ENCODE data around the gene PNPLA3.

The PNPLA3 gene

DNA sequence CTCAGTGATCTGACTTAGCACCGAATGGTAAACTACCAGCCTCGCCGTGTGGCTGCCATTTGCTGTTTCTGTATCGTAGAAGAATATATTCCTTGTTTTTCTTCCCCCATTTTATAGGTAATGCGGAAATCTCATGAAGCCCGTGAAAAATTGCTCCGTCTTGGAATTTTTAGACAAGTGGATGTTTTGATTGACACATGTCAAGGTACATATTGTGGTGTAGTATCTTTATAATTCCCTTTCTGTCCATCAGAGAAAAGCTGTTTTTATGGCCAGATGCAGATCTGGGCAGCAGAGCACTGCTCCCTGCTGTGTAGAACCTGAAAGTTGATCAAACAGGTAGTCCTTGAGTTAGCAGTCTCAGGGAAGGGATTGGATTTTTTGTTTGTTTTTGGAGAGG is 45.0 kb downstream of the PNPLA3 start:
- DNase-seq: no peak

DNA sequence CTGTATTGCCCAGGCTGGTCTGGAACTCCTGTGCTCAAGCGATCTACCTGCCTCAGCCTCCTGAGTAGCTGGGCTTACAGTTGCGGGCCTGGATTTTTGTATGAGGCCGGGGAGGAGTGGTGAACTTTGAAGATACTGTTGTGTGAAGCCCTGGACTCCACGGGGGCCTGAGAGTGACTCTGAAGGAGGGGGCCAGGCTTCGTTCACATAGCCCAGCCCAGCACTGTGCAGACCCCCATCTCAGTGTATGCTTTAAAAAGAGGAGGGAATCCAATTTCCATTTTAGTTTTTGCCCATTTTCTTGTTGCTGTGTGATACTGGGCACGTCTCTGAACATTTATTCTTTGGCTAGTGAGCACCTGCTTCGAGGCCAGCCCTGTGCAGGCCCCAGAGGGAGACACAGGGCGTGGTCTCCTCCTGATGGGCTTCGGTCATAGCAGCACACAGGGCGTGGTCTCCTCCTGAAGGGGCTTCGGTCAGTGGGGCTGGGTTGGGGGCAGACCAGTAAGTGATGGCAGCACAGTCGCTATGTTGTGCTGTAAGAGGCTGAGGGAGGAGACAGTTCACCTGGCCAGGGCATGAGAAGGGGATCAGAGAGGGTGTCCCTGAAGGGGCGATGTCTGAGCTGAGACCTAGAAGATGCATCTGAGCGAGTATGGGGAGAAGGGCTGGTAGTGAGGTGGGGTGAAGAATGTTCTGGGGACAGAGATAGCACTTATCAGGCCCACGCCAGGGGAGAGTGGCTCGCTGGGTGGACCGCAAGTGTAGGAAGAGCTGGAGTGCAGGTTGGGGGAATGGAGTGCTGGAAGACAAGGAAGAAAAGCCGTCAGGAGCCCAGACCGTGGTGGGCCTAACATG is 45.6 kb downstream of the PNPLA3 start:
- no peak for DNase-seq

DNA sequence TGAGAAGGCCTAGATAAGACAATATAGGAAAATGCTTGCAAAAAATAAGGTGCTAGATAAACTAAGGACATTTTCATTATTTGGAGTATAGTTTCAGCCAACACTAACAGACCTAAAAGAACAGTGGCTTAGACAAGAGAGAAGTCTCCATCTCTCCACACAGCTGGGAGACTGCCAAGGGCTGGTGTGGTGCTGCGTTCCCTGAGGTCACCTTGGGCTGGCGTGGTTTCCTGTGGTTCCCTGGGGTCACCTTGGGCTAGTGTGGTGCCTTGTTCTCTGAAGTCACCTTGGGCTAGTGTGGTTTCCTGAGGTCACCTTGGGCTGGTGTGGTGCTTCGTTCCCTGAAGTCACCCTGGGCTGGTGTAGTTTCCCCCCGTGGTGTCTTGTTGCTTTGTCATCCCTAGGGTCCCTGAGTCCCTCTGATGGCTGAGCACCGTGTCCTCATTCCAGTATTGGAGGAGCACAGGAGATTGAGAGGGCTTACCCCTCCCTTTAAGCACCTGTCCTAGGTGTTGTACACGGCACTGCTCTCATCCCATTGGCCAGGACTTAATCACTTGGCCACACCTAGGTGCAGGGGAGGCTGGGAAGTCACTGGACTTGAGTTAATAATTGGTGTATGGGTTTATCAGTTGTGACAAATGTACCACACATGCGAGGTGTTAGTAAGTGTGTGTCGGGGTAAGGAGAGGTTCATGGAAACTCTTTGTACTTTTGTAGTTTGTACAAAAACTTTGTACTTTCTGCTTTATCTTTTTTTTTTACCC is 46.6 kb downstream of the PNPLA3 start:
- DNase-seq: no peak

DNA sequence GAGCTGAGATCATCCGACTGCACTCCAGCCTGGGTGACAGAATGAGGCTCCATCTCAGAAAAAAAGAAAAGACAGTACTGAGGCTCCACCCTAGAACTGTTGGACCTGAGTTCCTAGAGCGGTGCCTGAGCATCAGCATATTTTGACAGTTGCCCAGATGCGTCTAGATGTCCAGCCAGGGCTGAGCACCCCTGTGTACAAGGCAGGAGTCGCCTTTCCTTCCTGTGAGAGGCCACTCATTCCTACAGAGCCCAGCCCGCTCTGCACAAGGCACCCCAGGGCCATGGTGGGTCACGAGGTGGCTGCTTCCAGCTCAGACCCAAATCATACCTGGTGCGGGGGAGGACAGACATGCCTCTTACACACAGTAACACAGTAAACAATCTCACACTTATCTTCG is 47.5 kb downstream of the PNPLA3 start:
- DNase-seq: no peak

DNA sequence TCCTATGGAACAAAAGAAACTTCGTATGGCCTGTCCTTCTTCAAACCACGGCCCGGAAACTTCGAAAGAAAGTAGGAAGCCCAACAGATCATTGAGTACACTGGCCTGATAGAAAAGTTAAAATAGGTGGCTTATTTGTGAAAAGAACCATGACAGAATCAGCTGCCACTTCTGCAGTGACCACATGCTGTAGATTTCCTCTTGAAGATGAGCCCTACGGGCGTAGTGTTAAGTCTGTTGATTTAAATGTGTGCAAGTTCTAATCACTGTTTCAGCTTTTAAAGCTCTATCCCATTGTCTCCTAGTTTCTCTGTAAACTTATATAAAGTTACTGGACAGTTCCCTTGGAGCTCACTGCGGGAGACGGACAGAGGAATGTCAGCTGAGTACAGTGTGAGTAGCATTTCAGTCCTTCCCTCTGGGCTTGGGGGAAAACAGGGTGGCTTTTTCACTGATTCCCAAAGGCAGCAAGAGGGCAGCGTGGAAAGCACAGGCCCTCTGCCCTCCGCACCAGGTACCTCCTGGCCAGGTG is 49.4 kb downstream of the PNPLA3 start:
- DNase-seq: no peak

DNA sequence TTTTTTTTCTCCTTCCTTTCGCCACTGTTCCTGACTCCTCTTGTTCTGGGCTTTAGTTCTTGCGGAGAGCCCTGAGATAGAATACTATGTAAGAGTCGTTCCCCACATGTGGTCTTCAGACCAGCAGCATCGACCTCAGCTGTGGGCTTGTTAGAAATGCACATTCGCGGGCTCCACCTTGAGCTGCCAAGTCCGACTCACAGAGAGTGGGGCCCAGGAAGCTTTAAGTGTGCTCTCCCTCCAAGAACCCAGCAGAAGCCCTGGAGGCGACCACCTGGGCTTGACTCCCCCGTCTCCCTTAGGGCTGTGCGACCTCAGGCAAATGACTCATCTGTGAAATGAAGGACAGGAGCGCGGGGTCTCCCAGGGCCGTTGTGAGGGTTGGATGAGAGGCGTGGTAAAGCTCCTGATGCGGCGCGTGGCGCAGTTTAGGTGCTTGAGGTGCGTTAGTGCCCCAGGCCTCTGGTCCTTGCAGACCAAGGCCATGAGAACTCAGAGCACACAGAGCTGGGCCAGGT is 50.5 kb downstream of the PNPLA3 start:
- no peak for DNase-seq

DNA sequence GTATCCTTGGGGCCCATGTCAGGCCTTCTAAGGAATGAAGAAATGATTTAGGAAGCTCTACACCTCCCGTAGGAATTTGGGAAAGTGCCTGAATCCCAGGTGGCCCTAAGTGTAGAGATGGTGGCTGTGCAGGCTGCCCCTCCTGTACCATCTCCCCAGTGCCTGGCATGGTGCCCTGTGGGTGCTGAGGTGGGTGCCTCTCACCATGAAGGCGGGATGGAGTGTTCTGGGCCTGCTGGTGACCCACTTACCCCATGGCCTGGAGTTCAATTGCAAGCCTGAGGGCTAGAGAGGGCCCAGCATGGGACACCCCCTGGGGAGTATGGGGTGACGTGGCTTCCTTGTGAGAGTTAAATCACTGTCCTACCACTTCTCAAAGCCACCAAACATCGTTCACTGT is 51.4 kb downstream of the PNPLA3 start:
- DNase-seq: no peak

DNA sequence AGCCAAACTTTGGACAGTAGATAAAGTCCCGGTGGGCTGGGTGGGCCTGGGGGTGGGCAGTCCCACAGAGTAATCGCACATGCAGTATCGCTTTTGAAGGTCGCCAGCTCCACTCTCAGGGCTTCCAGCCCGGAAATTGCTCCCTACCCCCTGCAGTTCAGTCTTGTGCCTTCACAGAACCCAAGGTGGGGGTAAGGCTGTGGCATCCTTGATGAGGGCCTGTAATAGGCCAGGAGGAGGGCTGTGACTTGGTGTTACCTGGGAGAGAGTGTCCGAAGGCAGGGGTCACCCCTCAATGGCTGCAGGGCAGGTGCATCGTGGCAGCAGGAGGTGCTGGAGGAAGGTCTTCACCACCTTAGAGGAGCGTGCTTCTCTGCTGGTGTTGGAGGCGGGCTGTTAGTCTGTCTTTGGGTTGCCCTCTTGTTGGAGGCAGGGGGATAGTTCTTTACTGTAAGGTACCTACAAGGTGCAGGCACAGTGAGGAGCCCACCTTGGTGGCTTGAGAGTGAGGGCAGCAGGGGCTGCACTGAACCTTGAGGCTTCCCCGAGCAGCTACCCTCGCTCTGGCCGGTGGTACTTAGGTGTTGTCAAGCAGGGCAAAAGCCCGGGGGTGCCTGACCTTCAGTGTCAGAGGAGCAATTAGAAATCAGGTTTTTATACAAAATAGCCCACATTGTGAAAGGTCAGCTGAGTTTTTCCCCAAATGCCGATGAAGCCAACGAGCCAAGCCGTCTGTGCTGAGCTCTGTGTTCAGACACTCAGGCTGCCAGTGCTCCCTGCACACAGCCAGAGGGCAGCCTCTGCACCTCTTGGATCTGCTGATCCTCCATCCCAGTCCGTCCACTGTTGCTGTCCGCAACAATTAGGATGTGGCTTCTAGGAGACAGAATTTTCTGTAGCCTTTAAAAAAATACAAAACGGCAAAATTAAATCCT is 53.5 kb downstream of the PNPLA3 start:
- no peak for DNase-seq

DNA sequence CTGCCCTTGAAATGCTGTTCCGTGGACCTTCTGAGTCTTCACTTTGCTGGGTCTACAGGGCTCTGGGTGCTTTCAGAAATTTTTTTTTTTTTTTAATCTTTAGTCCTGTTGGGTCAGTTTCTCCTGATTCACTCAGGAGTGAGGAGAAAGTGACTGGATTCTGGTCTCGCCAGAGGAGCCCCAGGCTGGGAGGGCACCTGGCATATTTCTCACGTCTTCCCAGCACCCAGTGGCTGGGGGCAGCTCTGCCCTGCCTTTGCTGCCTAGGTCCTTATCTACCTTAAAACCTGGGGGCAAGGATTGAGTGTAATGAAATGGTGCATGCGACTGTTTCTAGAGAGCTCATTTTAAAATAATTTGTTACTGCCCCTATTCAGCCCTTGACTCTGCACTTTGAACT is 55.0 kb downstream of the PNPLA3 start:
- DNase-seq: no peak

DNA sequence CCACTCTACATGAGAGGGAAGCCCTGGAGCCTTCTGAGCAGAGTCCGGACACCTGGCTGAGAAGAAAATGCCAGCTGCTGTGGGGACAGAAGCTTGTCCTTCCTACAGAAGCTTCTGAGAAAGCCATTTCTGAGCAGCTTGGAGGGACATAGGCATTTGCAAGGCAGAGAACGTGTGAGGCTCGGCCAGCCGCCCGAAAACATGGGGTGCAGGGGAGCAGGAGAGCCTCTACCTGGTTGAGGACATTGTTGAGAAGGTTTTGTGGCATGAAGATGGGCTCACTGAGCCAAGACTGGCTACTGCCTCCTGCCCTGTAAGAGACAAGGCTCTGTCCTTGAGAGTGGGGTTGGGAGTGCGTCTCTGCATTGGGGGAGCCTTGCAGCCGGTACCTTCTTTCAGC is 57.0 kb downstream of the PNPLA3 start:
- no peak for DNase-seq

DNA sequence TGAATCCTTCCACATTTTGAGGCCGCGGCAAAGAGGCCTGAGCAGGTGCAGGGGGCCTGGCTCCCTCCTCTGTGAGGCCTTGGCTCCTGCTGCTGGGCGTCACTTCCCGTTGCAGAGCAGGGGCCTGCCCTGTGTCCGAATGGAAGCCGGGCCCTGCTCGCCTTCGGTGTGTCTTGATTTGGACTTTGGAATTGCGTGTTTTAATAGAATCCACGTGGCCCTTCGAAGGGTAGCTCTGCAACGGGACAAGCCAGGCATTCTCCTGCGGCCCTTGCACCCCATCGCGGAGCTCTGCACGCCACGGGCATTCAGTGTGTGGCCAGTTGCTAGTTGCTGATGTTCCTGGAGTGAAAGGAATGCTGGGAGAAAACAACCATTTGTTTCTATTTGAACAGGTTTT is 57.4 kb downstream of the PNPLA3 start:
- DNase-seq: no peak

DNA sequence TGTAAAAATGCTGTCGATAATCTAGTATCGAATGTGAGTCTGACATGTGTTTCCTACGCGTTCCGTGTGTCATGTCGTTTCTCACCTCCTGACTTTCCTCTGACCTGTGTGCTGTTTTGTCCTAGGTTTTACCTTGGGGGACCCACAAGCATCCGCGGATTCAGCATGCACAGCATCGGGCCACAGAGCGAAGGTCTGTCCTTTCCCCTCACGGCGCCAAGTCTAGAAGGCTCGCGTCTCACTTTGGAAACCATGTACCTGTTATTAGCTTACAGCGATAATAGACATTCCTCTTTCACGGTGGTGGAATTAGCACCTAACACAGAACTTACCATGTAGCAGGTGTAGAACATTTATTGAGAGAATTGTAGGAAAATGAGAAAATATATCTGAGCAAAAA is 60.2 kb downstream of the PNPLA3 start:
- DNase-seq: no peak

DNA sequence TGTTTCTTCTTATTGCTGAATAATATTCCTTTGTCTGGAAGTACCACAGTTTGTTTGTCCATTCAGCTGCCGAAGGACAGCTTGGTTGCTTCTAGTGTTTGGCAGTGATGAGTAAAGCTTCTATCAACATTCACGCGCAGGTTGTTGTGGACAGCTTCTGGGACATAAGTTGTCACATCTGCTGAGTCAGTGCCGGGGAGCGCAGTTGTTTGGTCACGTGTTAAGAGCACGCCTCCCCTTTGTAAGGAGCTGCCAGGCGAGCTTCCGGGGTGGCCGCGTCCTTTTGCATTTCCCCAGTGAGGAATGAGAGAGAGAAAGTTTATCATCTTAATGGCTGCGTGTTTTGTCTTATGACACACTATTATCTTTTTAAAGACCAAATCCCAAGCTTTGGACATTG is 61.9 kb downstream of the PNPLA3 start:
- no peak for DNase-seq

DNA sequence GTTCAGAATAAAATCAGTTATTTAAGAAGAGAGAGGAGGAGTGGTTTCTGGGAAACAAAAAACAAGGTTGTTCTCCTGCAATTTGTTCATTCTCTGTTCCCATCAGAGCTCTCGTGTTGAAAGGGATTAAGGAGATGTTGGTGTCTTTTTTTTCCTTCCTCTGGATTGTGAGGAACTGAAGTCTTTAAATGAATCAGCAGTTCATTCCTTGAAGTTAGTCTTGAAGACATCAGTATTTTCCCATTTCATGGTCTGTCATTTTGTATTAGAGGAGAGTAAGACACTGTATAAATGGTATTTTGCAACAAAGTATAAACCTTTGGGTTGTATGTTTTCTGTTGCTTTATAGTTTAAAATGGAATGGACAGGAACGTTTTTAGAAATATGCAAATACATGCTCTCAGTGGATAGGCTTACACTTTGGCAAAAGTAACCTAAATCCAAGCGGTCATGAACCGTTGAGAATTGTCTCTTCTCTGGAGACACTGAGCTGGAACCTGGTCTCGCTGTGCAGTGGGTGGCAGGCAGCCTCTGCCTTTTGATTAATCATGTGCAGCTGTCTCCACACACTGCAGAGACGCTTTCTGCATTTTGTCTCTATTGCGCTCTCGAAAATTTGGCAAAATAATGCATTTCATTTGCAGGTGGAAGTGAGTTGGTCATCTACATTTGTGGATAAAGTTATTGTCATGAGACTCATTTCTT is 64.7 kb downstream of the PNPLA3 start:
- DNase-seq: no peak

DNA sequence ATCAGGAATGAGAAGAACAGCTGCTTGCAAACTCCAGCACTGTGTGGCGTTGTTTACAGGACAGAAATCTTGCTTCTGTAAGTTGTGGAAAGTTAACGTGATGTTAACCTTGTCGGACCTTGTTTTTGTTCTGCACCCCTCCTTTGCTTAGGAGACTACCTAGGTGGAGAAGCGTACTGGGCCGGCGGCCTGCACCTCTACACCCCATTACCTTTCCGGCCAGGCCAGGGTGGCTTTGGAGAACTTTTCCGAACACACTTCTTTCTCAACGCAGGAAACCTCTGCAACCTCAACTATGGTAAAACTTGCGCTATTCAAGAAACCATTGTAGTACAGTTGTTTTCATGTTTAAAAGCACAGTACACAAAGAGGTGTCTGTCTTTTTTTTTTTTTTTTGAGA is 65.4 kb downstream of the PNPLA3 start:
- DNase-seq: no peak

DNA sequence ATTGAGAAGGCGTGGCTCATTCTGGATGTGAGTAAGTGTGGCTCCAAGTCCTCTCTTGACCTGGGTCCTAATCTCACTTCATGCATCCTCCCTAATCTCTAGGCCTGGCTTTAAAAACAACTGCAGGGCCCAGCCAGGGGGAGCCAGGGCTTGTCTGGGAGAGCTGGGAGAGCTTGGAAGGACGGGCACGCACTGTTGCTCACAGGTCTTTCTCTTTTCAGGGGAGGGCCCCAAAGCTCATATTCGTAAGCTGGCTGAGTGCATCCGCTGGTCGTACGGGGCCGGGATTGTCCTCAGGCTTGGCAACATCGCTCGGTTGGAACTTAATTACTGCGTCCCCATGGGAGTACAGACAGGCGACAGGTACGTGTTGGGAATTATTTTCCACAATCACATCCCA is 66.4 kb downstream of the PNPLA3 start:
- DNase-seq: no peak

DNA sequence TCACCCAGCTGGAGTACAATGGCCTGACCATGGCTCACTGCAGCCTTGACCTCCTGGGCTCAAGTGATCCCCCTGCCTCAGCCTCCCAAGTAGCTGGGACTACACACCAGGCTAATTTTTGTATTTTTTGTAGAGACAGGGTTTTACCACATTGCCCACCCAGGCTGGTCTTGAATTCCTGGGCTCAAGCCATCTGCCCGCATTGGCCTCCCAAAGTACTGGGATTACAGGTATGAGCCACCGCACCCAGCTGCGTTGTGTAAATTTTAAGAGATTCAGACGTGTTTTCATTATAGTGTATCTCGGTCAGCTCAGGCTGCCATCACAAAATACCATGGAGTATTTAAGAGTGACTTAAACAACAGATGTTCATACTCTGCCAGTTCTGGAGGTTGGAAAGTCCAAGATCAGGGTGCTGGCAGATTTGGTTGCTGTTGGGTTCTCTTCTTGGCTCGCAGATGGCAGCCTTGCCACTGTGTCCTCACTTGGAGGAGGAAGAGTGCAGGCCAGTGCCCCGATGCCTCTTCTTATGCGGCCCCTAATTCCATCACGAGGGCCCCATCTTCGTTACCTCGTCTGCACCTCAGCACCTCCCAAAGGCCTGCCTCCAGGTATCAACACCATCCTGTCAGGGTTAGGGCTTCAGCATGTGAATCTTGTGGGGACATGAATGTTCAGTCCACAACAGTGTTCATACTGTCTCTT is 67.9 kb downstream of the PNPLA3 start:
- DNase-seq: no peak

DNA sequence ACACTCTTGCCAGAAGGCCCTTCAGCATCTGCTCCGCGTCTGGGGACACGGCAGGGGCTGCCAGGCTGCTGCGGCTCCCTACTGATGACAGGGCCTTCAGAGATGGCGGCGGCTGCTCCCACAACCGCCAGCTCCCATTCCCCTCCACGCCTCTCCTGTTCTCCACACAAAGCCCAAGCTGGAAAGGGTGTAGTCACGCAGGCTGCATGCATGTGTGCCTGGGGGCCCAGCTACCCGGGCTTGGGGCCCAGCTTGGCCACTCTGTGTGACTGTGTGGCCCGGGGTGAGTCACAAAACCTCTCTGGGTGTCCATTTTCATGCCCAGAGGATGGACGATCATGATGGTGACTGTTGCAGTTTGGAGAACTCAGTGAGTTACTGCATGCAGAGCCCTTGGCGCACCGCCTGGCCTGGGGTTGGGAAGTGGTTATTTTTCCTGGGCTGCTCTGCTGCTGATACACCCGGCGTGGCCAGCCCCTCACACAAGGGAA is 68.8 kb downstream of the PNPLA3 start:
- DNase-seq: no peak

DNA sequence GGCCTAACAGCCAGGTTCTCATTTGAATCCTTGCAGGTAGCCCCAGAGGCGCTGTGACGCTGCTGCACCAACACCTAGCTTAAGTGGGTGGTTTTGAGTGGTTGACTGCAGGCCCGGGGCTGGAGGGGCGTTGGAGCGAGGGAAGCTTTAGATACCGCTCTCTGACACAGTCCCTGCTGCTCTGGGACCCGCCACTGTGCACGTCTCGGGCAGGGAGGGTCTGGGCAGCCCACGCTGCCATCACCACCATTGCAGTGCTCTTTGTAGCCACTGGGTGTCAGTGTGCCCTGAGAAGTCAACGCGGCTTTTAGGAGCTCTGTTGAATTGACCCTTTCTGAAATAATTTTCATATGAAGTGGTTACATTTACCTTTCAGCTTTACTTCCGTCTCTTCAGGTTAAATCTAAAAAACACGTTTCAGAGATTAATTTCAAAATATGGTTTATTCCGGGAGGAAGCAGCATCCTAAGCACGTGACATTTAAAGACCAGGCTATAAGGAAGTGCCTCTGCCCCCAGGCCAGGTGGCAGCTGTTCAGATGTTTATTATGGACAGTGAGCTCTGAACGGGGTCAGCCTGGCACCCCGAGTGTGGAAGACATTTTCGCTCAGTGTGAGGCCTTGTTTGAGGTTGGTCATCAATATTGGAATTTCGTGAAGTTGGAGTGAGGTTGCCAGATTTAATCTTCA is 69.6 kb downstream of the PNPLA3 start:
- DNase-seq: peak; percentile 61 to 75

DNA sequence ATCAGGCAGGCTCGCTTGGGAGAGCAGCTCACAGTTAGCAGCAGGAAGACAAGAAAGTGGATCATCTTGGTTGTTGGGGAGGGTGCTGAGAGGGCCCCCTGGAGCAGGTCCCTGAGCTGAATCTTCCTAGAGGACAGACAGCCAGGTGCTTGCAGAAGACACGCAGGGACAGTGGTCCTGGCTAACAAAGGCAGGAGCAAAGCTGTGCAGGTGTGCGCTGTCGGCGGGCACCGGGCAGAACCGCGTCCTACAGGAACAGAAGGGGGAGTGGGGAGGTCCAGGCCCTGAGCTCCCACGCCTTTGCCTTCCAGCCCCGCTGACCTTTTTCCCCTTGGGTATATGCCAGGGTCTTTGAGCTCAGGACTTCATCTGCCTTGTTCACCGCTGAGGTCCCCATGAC is 70.4 kb downstream of the PNPLA3 start:
- no peak for DNase-seq

DNA sequence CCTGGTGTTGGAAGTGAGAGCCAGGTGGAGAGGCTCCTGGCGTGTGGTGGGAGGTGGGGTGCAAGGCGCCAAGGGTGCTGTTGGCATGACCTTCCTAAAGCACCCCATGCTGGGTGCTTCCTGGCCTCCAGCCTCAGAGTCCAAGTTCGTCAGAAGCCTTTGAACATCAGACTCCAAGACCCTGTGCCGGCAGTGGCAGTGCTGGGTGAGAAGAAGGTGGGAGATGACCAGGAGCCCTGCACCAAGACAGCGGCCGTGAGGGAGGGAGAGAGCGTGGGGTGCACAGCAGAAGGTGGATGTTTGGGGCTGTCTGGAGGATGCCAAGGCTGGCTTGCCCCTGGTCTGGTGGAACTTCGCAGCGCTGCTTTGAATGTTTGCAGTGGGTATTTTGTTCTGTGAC is 70.8 kb downstream of the PNPLA3 start:
- no peak for DNase-seq
